Measurements from ENCODE around the gene ANKRD11.

DNA sequence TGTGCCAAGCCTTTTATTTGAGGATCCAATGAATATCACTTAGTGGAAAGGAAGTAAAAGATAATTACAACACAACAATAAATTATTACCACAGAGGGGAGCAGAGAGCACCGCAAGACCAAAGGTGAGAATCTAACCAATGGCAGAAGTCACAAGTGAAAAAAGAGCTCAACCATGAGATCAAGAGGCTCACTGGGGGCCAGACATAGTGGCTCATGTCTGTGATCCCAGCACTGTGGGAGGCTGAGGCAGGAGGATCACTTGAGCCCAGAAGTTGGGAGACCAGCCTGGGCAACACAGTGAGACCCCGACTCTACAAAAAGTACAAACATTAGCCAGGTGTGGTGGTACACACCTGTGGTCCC, 17.7 kb downstream of the ANKRD11 start:
- TF ChIP-seq, protein P1, sequence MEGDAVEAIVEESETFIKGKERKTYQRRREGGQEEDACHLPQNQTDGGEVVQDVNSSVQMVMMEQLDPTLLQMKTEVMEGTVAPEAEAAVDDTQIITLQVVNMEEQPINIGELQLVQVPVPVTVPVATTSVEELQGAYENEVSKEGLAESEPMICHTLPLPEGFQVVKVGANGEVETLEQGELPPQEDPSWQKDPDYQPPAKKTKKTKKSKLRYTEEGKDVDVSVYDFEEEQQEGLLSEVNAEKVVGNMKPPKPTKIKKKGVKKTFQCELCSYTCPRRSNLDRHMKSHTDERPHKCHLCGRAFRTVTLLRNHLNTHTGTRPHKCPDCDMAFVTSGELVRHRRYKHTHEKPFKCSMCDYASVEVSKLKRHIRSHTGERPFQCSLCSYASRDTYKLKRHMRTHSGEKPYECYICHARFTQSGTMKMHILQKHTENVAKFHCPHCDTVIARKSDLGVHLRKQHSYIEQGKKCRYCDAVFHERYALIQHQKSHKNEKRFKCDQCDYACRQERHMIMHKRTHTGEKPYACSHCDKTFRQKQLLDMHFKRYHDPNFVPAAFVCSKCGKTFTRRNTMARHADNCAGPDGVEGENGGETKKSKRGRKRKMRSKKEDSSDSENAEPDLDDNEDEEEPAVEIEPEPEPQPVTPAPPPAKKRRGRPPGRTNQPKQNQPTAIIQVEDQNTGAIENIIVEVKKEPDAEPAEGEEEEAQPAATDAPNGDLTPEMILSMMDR (IDR thresholded peaks at IDR 0.05; ENCODE audit: low read length), result no peak
- TF ChIP-seq EZH2 (optimal IDR thresholded peaks at IDR 0.05; ENCODE audit: low read depth, low read length) (no peak), EZH2phosphoT487 (IDR thresholded peaks at IDR 0.05; ENCODE audit: low read length) (no peak)

All from MM.1S (cell line).